B cell (primary cell): ENCODE measurements around the gene ZNF580. TPM values are rescaled to one million over a fixed set of nuclear protein-coding genes. Genes with fewer than 3 reads are reported as not detected.

Experiments used
- ATAC-seq: fragments of 200-7000 bp; cut with Tn5 transposase; one replicate; pipeline ENCODE4 v1.10.0; 2021; ENCODE audit warnings: low read depth, mild to moderate bottlenecking, moderate number of reproducible peaks, moderate library complexity
- CTCF ChIA-PET: fragments of 350-600 bp; sonication (Branson Sonifier 250); formaldehyde crosslinking; loops from one replicate; lab custom pipeline; 2021; ENCODE audit warnings: antibody characterized with exemption, inconsistent platforms; lab: Charles Lee
- POLR2A ChIA-PET: fragments of 350-600 bp; sonication (Branson Sonifier 250); formaldehyde crosslinking; loops from one replicate; lab custom pipeline; 2021; ENCODE audit warnings: antibody characterized with exemption; lab: Charles Lee
- DNase-seq: peaks from one replicate; pipeline ENCODE4 v3.0.0; 2013
- H2AFZ ChIP-seq: 2 replicates; pipeline ENCODE4 v1.6.1; 2012; ENCODE audit warnings: mild to moderate bottlenecking, low read depth, low read length; ENCODE audit not compliant: insufficient read depth, poor library complexity, severe bottlenecking
- H3K27ac ChIP-seq, 2 donors: 1 replicate in 1 of 2; 2 replicates in 1 of 2; pipeline ENCODE4 v1.5.1; 2012 to 2013; ENCODE audit warnings: low read length in 2 of 2, mild to moderate bottlenecking in 2 of 2, moderate library complexity in 1 of 2
- H3K27me3 ChIP-seq, 4 experiments: fragments of 200-600 bp in 1 of 4; sonication (generic) in 1 of 4; replicated peaks in 1 of 4; 1 replicate in 2 of 4; 2 replicates in 2 of 4; pipeline versions ENCODE4 v1.6.1 to v1.7.0; 2013 to 2016; ENCODE audit warnings: low read length in 3 of 4, mild to moderate bottlenecking in 2 of 4, mixed read lengths in 1 of 4, moderate library complexity in 1 of 4; ENCODE audit not compliant: insufficient read depth in 4 of 4, control insufficient read depth in 3 of 4; ENCODE audit errors: control extremely low read depth in 1 of 4
- H3K36me3 ChIP-seq, 2 experiments: replicated peaks in 1 of 2; 1 replicate in 1 of 2; 2 replicates in 1 of 2; pipeline versions ENCODE4 v1.6.1 to v1.7.1; 2013; ENCODE audit warnings: low read length in 1 of 2; ENCODE audit not compliant: insufficient read depth in 2 of 2, control insufficient read depth in 1 of 2; ENCODE audit errors: control extremely low read depth in 1 of 2, extremely low read depth in 1 of 2
- H3K4me1 ChIP-seq, 2 donors: fragments of 200-600 bp in 1 of 2; sonication (generic) in 1 of 2; 1 replicate in 1 of 2; 2 replicates in 1 of 2; pipeline versions ENCODE4 v1.5.1 to v1.6.1; 2013 to 2017; ENCODE audit warnings: low read length in 2 of 2; ENCODE audit not compliant: control insufficient read depth in 2 of 2, insufficient read depth in 2 of 2
- H3K4me2 ChIP-seq: replicated peaks from 2 replicates; pipeline ENCODE3; 2012; ENCODE audit warnings: mild to moderate bottlenecking, low read depth, low read length; ENCODE audit not compliant: poor library complexity, severe bottlenecking
- H3K4me3 ChIP-seq, 5 experiments: fragments of 200-600 bp in 1 of 5; sonication (generic) in 1 of 5; 1 replicate in 3 of 5; 2 replicates in 2 of 5; pipeline versions ENCODE4 v1.5.1 to v1.7.0; 2011 to 2016; ENCODE audit warnings: low read length in 4 of 5, mild to moderate bottlenecking in 4 of 5, low read depth in 2 of 5, control low read depth in 1 of 5, moderate library complexity in 1 of 5; ENCODE audit not compliant: insufficient read depth in 1 of 5; ENCODE audit errors: control extremely low read depth in 1 of 5, extremely low read depth in 1 of 5
- H3K79me2 ChIP-seq: fragments of 200-600 bp; sonication (generic); one replicate; pipeline ENCODE4 v1.6.0; 2016; ENCODE audit warnings: low read length; ENCODE audit not compliant: control insufficient read depth, insufficient read depth
- H3K9ac ChIP-seq: fragments of 200-600 bp; sonication (generic); 2 replicates; pipeline ENCODE4 v1.6.1; 2017; ENCODE audit warnings: mild to moderate bottlenecking, low read length, moderate library complexity
- H3K9me3 ChIP-seq, 3 donors: one replicate each; pipeline versions ENCODE4 v1.6.1 to v1.7.1; 2013; ENCODE audit warnings: low read length in 2 of 3; ENCODE audit not compliant: control insufficient read depth in 2 of 3, insufficient read depth in 1 of 3; ENCODE audit errors: control extremely low read depth in 1 of 3
- H4K20me1 ChIP-seq: 2 replicates; pipeline ENCODE4 v1.6.0; 2012; ENCODE audit warnings: mild to moderate bottlenecking, low read length; ENCODE audit not compliant: insufficient read depth, control insufficient read depth, poor library complexity, severe bottlenecking
- H3K27ac Mint-ChIP-seq: one replicate; pipeline ENCODE4 v1.8.0; 2021; ENCODE audit warnings: mixed read lengths
- H3K27me3 Mint-ChIP-seq: one replicate; pipeline ENCODE4 v1.8.0; 2021; ENCODE audit warnings: mixed read lengths
- H3K4me1 Mint-ChIP-seq: one replicate; pipeline ENCODE4 v1.8.0; 2021; ENCODE audit warnings: mixed read lengths
- H3K4me3 Mint-ChIP-seq: one replicate; pipeline ENCODE4 v1.8.0; 2021; ENCODE audit warnings: mixed read lengths
- H3K9me3 Mint-ChIP-seq: one replicate; pipeline ENCODE4 v1.8.0; 2022; ENCODE audit warnings: mixed read lengths; ENCODE audit not compliant: insufficient read depth
- EZH2 ChIP-seq: IDR thresholded peaks from 2 replicates; pipeline ENCODE4 v1.6.1; 2012; ENCODE audit warnings: borderline replicate concordance, low read depth, mild to moderate bottlenecking, moderate library complexity, low read length; ENCODE audit not compliant: insufficient read depth, poor library complexity, severe bottlenecking
- WGBS: methylation state at CpG from one replicate; pipeline ENCODE4 v1.1.5; 2013; ENCODE audit warnings: missing lambda C conversion rate; ENCODE audit not compliant: insufficient coverage; 5-methylcytosine and 5-hydroxymethylcytosine counted together
- intact Hi-C: fragments of 100-400 bp; cut with micrococcal nuclease; formaldehyde crosslinking; loops from one replicate; pipeline ENCODE4 v1.10.0; 2022
- polyA plus RNA-seq: library from polyadenylated mRNA; depleted of rRNA; stranded (reverse); fragments of >200 nt; gene quantifications from 2 replicates; pipeline ENCODE4 v1.2.3, GENCODE V29; 2012
- total RNA-seq, 2 donors: library from RNA; stranded (reverse); fragments of 120-200 nt in 1 of 2; gene quantifications; 1 replicate in 1 of 2; 2 replicates in 1 of 2; pipeline versions ENCODE4 v1.2.3 to v1.2.4, GENCODE V29; 2013 to 2022
- TF ChIP-seq, protein P1 (sequence below): fragments of 200-600 bp; IDR thresholded peaks from one replicate; pipeline ENCODE4 v1.8.0; 2022; ENCODE audit warnings: antibody characterized with exemption, mild to moderate bottlenecking

The ZNF580 gene
- total and polyA plus RNA-seq, 2 donors (not counting 1 experiment from before 2014, with no cell fraction given) = 69.8 to 101 TPM

- peaks cover 70% of the 10 kb centered on the region for H3K79me2 ChIP-seq
- TF ChIP-seq, protein P1, sequence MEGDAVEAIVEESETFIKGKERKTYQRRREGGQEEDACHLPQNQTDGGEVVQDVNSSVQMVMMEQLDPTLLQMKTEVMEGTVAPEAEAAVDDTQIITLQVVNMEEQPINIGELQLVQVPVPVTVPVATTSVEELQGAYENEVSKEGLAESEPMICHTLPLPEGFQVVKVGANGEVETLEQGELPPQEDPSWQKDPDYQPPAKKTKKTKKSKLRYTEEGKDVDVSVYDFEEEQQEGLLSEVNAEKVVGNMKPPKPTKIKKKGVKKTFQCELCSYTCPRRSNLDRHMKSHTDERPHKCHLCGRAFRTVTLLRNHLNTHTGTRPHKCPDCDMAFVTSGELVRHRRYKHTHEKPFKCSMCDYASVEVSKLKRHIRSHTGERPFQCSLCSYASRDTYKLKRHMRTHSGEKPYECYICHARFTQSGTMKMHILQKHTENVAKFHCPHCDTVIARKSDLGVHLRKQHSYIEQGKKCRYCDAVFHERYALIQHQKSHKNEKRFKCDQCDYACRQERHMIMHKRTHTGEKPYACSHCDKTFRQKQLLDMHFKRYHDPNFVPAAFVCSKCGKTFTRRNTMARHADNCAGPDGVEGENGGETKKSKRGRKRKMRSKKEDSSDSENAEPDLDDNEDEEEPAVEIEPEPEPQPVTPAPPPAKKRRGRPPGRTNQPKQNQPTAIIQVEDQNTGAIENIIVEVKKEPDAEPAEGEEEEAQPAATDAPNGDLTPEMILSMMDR = no peak
- no peak for TF ChIP-seq EZH2
- Mint-ChIP-seq H3K4me1 (peaks cover 48% of the 10 kb centered on the region), H3K27me3 (no peaks in the 10 kb centered on the region), H3K27ac (peak overlapping the region; percentile 46), H3K4me3 (no peak overlapping the region), H3K9me3 (no peaks in the 10 kb centered on the region)
- no peaks in the 10 kb centered on the region for H3K9me3 ChIP-seq
- H3K9ac ChIP-seq = no peak overlapping the region
- intact Hi-C loops = no loop called here
- ChIA-PET POLR2A (no interaction called here), CTCF (interaction anchor here (1.0 to 3.7 kb wide), 6 partner anchors 15 to 137 kb away, joined by 4 to 46 read pairs (median 5); partner anchors contain the start of gene CCDC106)
- peaks cover 18 to 32% of the 10 kb centered on the region in 2 donors for H3K4me1 ChIP-seq
- no peaks in the 10 kb centered on the region for H3K27me3 ChIP-seq
- H3K27ac ChIP-seq = no peak overlapping the region
- no peak overlapping the region for H2AFZ ChIP-seq
- H4K20me1 ChIP-seq = peaks cover 76% of the 10 kb centered on the region
- WGBS = 90% methylated on average over 2 of the region's 5 CpGs
- H3K4me3 ChIP-seq = no peak overlapping the region
- no peak for DNase-seq
- ATAC-seq = no peak
- H3K4me2 ChIP-seq = no peak overlapping the region
- peaks cover 0 to 63% of the 10 kb centered on the region in 2 experiments for H3K36me3 ChIP-seq
These were observed 31.6 kb downstream of the ZNF580 start for GRCh38 chr19:55672418-55672817.

GRCh38 chr19:55673465-55673864, 32.7 kb downstream of the ZNF580 start:
- no peaks in the 10 kb centered on the region for H3K9me3 Mint-ChIP-seq
- Histone ChIP-seq H4K20me1 (peaks cover 73% of the 10 kb centered on the region), H3K27me3 (no peaks in the 10 kb centered on the region), H3K79me2 (peaks cover 68% of the 10 kb centered on the region), H3K27ac (peak overlapping the region in 1 of 2 donors; percentile 29), H2AFZ (no peak overlapping the region), H3K4me3 (no peak overlapping the region), H3K4me1 (peaks cover 28 to 43% of the 10 kb centered on the region in 2 donors), H3K4me2 (no peak overlapping the region), H3K9me3 (no peaks in the 10 kb centered on the region), H3K36me3 (peaks cover 0 to 57% of the 10 kb centered on the region in 2 experiments), H3K9ac (no peak overlapping the region)
- no peaks in the 10 kb centered on the region for H3K27me3 Mint-ChIP-seq
- TF ChIP-seq, protein P1 = no peak
- no peak for TF ChIP-seq EZH2
- H3K27ac Mint-ChIP-seq = peak overlapping the region; percentile 79
- peaks cover 58% of the 10 kb centered on the region for H3K4me1 Mint-ChIP-seq
- no peak for ATAC-seq
- H3K4me3 Mint-ChIP-seq = peak overlapping the region; percentile 63
- intact Hi-C loops = no loop called here
- DNase-seq = no peak
- POLR2A ChIA-PET = interaction anchor here (1.1 kb wide), 1 partner anchor 36 kb away, joined by 3 read pairs; no protein-coding TSS in a partner anchor
- CTCF ChIA-PET = interaction anchor here (0.9 to 3.7 kb wide), 5 partner anchors 11 to 41 kb away, joined by 3 to 46 read pairs (median 4); partner anchors contain the start of genes CCDC106 and U2AF2
- WGBS = no CpG with 5 or more reads among the region's 9 CpGs
